DMS 273 (cell line): ENCODE measurements around the gene HEPHL1.
"Not testable (repeated sequence)": the region's sequence is repeated elsewhere in the genome, so short reads cannot be mapped to it uniquely, and the experiment has no call there.

ENCODE experiments used
- DNase-seq: peaks from one replicate; lab custom pipeline; 2025; ENCODE audit not compliant: unreplicated experiment; lab: John Stamatoyannopoulos, UW

HEPHL1 gene, protein sequence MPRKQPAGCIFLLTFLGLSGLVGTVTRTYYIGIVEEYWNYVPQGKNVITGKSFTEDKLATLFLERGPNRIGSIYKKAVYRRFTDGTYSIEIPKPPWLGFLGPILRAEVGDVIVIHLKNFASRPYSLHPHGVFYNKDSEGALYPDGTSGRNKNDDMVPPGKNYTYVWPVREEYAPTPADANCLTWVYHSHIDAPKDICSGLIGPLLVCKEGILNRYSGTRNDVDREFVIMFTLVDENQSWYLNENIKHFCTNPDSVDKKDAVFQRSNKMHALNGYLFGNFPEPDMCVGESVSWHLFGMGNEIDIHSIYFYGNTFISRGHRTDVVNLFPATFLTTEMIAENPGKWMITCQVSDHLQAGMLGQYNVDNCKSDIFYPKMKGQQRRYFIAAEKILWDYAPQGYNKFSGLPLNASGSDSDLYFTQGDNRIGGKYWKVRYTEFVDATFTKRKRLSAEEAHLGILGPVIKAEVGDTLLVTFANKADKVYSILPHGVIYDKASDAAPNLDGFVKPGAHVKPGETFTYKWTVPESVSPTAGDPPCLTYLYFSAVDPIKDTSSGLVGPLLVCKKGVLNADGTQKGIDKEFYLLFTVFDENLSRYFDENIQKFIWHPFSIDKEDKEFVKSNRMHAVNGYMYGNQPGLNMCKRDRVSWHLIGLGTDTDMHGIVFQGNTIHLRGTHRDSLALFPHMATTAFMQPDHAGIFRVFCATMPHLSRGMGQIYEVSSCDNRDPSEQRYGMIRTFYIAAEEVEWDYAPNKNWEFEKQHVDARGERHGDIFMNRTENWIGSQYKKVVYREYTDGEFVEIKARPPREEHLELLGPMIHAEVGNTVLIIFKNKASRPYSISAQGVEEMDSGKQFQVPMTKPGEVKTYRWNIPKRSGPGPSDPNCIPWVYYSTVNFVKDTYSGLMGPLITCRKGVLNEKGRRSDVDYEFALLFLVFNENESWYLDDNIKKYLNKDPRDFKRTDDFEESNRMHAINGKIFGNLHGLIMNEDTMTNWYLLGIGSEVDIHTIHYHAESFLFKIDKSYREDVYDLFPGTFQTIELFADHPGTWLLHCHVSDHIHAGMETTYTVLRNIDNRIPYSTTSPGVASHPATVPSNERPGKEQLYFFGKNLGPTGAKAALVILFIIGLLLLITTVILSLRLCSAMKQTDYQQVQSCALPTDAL

GRCh38 chr11:94020777-94021481 lies at the start of gene HEPHL1:
HEPHL1 (plus strand) TSS chr11:94021354; CDS start chr11:94021369, 15 bp downstream.
- no peak for DNase-seq

DNA sequence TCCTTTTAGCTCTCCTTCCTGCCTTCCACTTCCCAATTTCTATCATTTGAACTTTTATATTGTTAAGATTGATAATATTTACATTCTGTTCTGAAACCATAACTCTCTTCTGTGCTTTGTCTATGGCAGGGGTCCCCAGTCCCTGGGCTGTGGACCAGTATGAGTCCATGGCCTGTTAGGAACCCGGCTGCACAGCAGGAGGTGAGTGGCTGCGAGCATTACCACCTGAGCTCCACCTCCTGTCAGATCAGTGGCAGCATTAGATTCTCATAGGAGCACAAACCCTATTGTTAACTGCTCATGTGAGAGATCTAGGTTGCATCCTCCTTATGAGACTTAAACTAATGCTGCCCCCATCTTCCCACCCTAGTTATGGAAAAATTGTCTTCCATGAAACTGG lies 48.4 kb upstream of the HEPHL1 start:
- no peak for DNase-seq

- DNase-seq, result not testable (repeated sequence)
Measured at GRCh38 chr11:93973322-93974051, 47.7 kb upstream of the HEPHL1 start.

DNA sequence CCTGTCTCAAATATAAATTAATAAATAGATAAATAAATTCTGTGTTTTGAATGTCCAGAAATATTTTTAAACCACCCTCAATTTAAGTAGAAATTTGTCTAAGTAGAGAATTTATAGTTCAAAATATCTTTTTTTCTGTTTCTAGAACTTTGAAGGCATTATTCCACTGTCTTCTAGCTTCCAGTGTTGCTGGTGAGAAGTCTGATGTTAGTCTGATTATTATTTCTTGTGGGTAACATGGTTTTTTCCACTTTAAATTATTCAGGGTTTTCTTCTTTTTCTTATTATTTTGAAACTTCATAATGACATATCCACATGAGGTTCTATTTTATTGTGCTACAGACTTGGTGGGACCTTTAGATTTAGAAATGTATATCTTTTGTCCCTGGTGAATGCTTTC lies 46.4 kb upstream of the HEPHL1 start:
- DNase-seq, result no peak

- not testable (repeated sequence) for DNase-seq
Measured at GRCh38 chr11:93976577-93977254, 44.4 kb upstream of the HEPHL1 start.

DNA sequence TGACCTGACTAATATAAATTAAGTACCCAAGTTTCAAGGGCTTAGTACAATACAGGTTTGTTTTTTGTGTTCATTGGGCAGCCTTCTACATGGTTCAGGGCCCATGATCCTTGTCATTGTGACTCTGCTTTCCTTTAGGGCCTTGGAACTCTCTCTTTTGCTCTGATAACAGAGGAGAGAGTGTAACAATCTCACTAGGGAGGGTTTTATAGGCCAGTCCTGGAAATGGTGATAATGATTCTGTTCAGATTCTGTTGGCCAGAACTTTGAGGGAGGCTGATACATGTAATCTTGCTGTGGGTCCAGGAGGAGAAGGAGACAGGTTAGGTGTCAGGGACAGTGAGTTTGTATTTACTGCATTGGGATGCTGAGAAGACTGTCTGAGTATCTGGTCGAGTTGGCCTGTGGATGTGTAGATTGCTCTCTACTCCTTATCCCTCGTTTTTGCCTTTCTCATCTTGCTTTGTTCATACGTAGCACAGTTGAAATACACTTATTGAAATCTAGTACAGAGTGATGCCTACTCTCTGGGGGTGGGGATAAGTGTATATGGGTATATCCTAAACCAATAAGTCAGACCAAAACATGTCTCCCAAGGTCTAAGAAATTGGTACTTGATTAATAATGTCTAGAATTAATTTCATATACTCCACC lies 37.5 kb upstream of the HEPHL1 start:
- DNase-seq, result no peak

- no peak for DNase-seq
Measured at GRCh38 chr11:93984196-93984567, 37.0 kb upstream of the HEPHL1 start.

- DNase-seq, result no peak
Measured at GRCh38 chr11:93984936-93985335, 36.2 kb upstream of the HEPHL1 start.

DNA sequence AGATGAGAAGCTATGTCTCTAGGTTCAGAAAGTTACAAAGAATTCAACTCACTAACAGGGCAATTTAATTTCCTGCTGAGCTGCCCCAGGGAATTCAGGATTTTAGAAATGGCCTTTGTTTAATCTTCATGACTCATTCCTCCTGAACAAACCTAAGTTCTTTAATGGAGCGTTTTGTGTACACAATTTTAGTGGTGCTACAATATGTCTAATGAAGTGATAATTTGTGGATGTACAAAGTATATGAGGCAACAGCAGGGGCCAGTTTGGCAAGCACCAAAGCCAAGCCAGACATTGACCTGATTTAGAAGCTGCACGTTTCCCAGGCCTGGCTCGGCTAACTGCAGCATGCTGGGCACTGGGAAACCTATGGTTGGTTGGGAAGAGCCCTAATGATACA lies 34.4 kb upstream of the HEPHL1 start:
- DNase-seq, result no peak

- no peak for DNase-seq
Measured at GRCh38 chr11:93988455-93988854, 32.7 kb upstream of the HEPHL1 start.

DNA sequence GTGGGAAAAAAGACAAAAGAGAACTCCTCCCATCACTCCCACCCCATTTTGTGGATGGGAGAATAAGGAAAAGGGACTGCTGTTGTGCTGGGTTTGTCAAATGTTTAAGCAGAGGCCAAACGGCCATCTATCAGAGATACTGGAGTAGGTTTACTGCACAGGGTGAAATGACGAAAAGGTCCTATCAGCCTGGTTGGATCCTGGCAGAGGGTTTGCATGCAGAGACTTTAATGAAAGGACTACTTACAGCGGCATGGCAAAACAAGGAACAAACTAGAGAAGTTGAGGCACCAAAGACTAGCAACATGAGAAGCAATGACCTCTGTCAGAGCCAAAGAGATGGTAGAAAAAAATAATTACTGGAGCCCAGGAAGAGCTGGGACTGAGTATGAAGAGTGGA lies 32.2 kb upstream of the HEPHL1 start:
- no peak for DNase-seq

DNA sequence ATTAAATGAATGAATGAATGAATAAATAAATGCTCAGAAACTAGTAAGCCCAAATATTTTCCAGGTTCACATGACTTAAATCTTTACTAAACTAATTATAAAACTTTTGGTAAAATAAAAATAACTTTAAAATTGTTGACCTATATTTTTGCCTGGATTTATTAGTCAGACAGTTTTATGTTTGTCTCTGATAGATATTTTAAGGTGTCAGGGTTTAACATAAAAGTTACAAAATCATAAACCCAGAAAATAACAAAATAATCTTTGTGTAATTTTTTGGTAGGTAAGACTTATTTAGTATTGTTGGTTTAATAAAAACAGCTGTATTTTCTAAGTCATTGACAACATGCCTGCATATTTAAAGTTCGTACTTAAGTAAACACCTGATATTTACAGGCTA lies 27.4 kb upstream of the HEPHL1 start:
- peak; percentile 0 for DNase-seq

GRCh38 chr11:93997741-93998140 lies 23.4 kb upstream of the HEPHL1 start:
- DNase-seq, result no peak

GRCh38 chr11:94000659-94001058 lies 20.5 kb upstream of the HEPHL1 start:
- DNase-seq, result no peak

DNA sequence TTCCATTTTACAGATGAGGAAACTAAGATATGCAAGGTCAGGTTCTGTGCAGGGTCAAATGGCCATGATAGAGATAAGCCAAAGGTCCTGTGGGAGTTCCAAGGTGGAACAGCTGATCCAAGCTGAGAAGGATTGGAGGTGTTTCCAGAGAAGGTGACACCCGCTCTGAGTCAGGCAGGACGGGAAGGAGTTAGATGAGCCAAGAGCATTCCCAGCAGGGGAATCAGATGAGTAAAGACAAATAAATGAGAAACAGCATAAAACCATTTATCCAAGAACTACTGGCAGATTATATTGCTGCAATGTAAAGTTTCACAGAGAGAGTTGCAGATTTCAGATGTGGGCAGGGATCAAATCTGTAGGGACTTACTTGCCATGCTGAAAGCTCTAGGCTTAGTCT lies 18.9 kb upstream of the HEPHL1 start:
- DNase-seq, result no peak

DNA sequence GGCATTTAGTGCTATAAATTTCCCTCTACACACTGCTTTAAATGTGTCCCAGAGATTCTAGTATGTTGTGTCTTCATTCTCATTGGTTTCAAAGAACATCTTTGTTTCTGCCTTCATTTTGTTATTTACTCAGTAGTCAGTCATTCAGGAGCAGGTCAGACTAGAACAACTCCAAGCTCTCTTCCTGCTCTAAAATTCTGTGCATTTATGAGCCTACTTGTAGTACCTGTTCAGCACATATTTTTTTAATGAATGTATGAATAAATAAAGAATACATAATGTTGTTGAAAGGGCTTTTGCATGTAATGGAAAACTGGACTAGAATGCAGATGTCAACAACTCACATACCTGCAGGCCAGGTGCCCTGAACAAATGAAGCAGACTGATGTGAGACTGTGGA lies 13.7 kb upstream of the HEPHL1 start:
- no peak for DNase-seq

GRCh38 chr11:94007906-94008305 lies 13.2 kb upstream of the HEPHL1 start:
- DNase-seq, result no peak

DNA sequence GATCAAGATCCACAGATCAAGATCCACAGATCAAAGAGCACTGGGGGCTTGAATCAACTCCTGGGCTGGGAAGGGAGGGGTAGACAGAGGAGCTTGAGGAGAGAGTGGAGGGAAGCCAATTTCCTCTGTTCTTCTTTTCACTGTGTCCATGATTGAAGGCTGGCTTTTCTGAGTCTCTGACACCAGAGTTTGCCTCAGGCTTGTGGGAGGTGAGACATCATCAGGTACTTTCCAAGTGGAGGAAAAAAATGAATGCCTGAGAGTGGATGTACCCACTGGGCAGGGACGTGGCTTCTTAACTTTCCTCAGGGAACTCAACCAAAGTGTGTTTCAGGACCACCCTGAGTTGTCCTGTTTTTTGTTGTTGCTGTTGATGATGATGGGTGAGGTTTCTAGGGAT lies 11.0 kb upstream of the HEPHL1 start:
- DNase-seq, result no peak

- DNase-seq, result no peak
Measured at GRCh38 chr11:94011478-94011877, 9.7 kb upstream of the HEPHL1 start.
